Fibroblast of skin of right quadriceps (primary cell): Measurements from ENCODE around the gene POLA2.

ENCODE experiments used
- DNase-seq: peaks from one replicate; pipeline ENCODE4 v3.0.0-alpha.2; 2013

The POLA2 gene

DNA sequence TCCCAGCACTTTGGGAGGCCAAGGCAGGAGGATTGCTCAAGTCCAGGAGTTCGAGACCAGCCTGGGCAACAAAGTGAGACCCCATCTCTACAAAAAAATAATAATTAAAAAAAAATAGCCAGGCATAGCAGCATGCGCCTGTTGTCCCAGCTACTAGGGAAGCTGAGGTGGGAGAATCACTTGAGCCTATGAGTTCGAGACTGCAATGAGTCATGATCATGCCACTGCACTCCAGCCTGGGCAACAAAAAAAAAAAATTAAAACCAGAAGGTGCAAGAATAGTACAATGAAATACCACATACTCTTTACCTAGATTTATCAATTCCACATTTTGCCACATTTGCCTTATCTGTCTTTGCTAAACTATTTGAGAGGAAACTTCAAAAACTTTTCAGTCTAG is 80.1 kb downstream of the POLA2 start:
- no peak for DNase-seq
